Trophoblast cell (in vitro differentiated cells and primary cell): ENCODE data around the gene ADSS1.

Source experiments
- DNase-seq, 2 donors: peaks; one replicate each; pipeline ENCODE4 v3.0.0-alpha.2; 2016
- H2AFZ ChIP-seq: 2 replicates; pipeline ENCODE4 v1.6.1; 2013; ENCODE audit warnings: low read length, moderate library complexity, mild to moderate bottlenecking; ENCODE audit not compliant: insufficient read depth, poor library complexity
- H2AK5ac ChIP-seq: 2 replicates; pipeline ENCODE4 v1.6.1; 2013; ENCODE audit warnings: mild to moderate bottlenecking, low read length
- H2BK120ac ChIP-seq: 2 replicates; pipeline ENCODE4 v1.6.1; 2013; ENCODE audit warnings: low read length, mild to moderate bottlenecking, moderate library complexity; ENCODE audit not compliant: insufficient read depth, poor library complexity
- H2BK12ac ChIP-seq: 2 replicates; pipeline ENCODE4 v1.6.1; 2013; ENCODE audit warnings: mild to moderate bottlenecking, low read length, moderate library complexity
- H2BK5ac ChIP-seq: 2 replicates; pipeline ENCODE4 v1.6.1; 2013; ENCODE audit warnings: low read length, low read depth, moderate library complexity, mild to moderate bottlenecking; ENCODE audit not compliant: poor library complexity
- H3K14ac ChIP-seq: 2 replicates; pipeline ENCODE4 v1.6.1; 2013; ENCODE audit warnings: mild to moderate bottlenecking, low read length
- H3K18ac ChIP-seq: 2 replicates; pipeline ENCODE4 v1.6.1; 2013; ENCODE audit warnings: mild to moderate bottlenecking, low read length
- H3K23ac ChIP-seq: 2 replicates; pipeline ENCODE4 v1.6.1; 2013; ENCODE audit warnings: low read length
- H3K27ac ChIP-seq: 2 replicates; pipeline ENCODE4 v1.5.1; 2013; ENCODE audit warnings: low read depth, mild to moderate bottlenecking, inconsistent platforms, low read length, moderate library complexity
- H3K27me3 ChIP-seq: 2 replicates; pipeline ENCODE4 v1.6.1; 2013; ENCODE audit warnings: inconsistent platforms, mild to moderate bottlenecking, low read length, moderate library complexity; ENCODE audit not compliant: insufficient read depth
- H3K36me3 ChIP-seq, 2 experiments: 1 replicate in 1 of 2; 2 replicates in 1 of 2; pipeline ENCODE4 v1.6.1; 2013; ENCODE audit warnings: low read length in 2 of 2, mild to moderate bottlenecking in 2 of 2, moderate library complexity in 1 of 2; ENCODE audit not compliant: insufficient read depth in 2 of 2, control insufficient read depth in 1 of 2
- H3K4ac ChIP-seq: 2 replicates; pipeline ENCODE4 v1.6.1; 2013; ENCODE audit warnings: low read depth, mild to moderate bottlenecking, low read length, moderate library complexity
- H3K4me1 ChIP-seq, 2 experiments: 1 replicate in 1 of 2; 2 replicates in 1 of 2; pipeline ENCODE4 v1.6.1; 2013; ENCODE audit warnings: low read length in 2 of 2, mild to moderate bottlenecking in 2 of 2, moderate library complexity in 1 of 2; ENCODE audit not compliant: insufficient read depth in 2 of 2, control insufficient read depth in 1 of 2
- H3K4me2 ChIP-seq: 2 replicates; pipeline ENCODE4 v1.6.1; 2013; ENCODE audit warnings: inconsistent platforms, mild to moderate bottlenecking, low read length, moderate library complexity
- H3K4me3 ChIP-seq: 2 replicates; pipeline ENCODE4 v1.5.1; 2013; ENCODE audit warnings: mild to moderate bottlenecking, low read depth, low read length, inconsistent platforms
- H3K79me1 ChIP-seq: one replicate; pipeline ENCODE4 v1.6.1; 2013; ENCODE audit warnings: low read length
- H3K79me2 ChIP-seq: 2 replicates; pipeline ENCODE4 v1.6.1; 2013; ENCODE audit warnings: low read length, mild to moderate bottlenecking; ENCODE audit not compliant: control insufficient read depth, insufficient read depth, poor library complexity
- H3K9ac ChIP-seq: 2 replicates; pipeline ENCODE4 v1.6.1; 2013; ENCODE audit warnings: mild to moderate bottlenecking, low read length
- H3K9me3 ChIP-seq: 2 replicates; pipeline ENCODE4 v1.6.1; 2013; ENCODE audit warnings: low read depth, mild to moderate bottlenecking, control low read depth, inconsistent platforms, low read length; ENCODE audit not compliant: insufficient read depth
- H4K12ac ChIP-seq: 2 replicates; pipeline ENCODE4 v1.6.1; 2013; ENCODE audit warnings: low read depth, mild to moderate bottlenecking, low read length, moderate library complexity
- H4K8ac ChIP-seq: 2 replicates; pipeline ENCODE4 v1.6.1; 2013; ENCODE audit warnings: low read depth, mild to moderate bottlenecking, low read length, moderate library complexity
- H4K91ac ChIP-seq: one replicate; pipeline ENCODE4 v1.6.1; 2013; ENCODE audit warnings: low read depth, mild to moderate bottlenecking, low read length, moderate library complexity
- WGBS: extraction: QIAGEN DNeasy Blood & Tissue Kit; methylation state at CpG from one replicate; pipeline ENCODE4 v1.1.7; 2013; ENCODE audit warnings: missing lambda C conversion rate; ENCODE audit not compliant: insufficient read length, insufficient coverage; ENCODE audit errors: extremely low coverage; 5-methylcytosine and 5-hydroxymethylcytosine counted together

The ADSS1 gene

DNA sequence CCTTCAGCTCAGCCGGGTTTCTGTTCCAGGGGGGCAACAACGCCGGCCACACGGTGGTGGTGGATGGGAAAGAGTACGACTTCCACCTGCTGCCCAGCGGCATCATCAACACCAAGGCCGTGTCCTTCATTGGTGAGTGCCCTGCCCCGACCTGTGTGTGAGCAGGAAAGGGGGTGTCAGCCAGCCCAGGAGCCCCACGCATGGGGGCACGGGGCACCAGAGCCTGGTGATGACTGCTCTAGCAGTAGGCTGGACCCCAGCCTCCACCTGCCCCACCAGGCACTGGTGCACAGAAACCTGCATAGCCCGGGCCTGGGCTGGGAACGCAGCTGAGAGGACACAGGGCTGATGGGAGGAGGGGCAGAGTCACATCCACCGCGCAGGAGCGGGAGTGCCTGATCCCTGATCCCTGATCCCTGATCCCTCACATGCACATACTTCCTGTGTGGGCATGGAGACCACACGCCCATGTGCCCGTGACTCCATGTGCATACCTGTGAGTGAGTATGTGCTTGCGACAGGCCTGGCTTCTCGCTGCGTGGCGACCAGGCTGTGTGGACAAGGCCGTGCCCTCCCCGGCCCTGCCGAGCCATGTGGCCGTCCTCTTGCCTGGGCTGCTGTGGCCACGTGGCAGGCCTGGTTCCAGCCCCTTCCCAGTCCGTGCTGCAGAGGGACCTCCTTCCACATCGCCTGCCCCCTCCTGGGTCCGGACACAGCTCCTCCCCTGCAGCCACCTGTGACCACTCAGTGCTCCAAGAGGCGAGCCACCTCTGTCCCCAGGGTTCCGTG, 11.2 kb downstream of the ADSS1 start:
- H3K4ac ChIP-seq, result no peak overlapping the region
- no peak overlapping the region for H2BK5ac ChIP-seq
- WGBS, result no CpG with 5 or more reads among the region's 31 CpGs

GRCh38 chr14:104735830-104736642, 12.0 kb downstream of the ADSS1 start:
- Histone ChIP-seq H3K4ac (no peak overlapping the region), H4K8ac (no peak overlapping the region), H4K91ac (no peak overlapping the region), H2AK5ac (no peak overlapping the region), H3K36me3 (no peaks in the 10 kb centered on the region), H2AFZ (no peak overlapping the region), H2BK12ac (no peak overlapping the region), H3K23ac (no peak overlapping the region), H3K79me1 (no peaks in the 10 kb centered on the region), H3K27ac (no peak overlapping the region), H3K9ac (no peak overlapping the region), H3K4me3 (no peak overlapping the region), H2BK5ac (no peak overlapping the region), H3K79me2 (no peaks in the 10 kb centered on the region), H3K4me1 (no peaks in the 10 kb centered on the region), H3K14ac (no peak overlapping the region), H4K12ac (no peak overlapping the region), H3K27me3 (no peaks in the 10 kb centered on the region), H3K9me3 (no peaks in the 10 kb centered on the region), H3K18ac (no peak overlapping the region), H3K4me2 (no peak overlapping the region), H2BK120ac (no peak overlapping the region)
- peak in 1 of 2 donors; percentile 38 for DNase-seq
- WGBS, result no CpG with 5 or more reads among the region's 26 CpGs

More for the DNA sequence above, 11.2 kb downstream of the ADSS1 start:
- H3K4me2 ChIP-seq, result no peak overlapping the region
- H2BK12ac ChIP-seq, result no peak overlapping the region
- H4K91ac ChIP-seq, result no peak overlapping the region
- H3K27ac ChIP-seq, result no peak overlapping the region
- H3K23ac ChIP-seq, result no peak overlapping the region
- no peaks in the 10 kb centered on the region for H3K9me3 ChIP-seq
- no peak overlapping the region for H3K9ac ChIP-seq
- no peak overlapping the region for H3K14ac ChIP-seq
- no peaks in the 10 kb centered on the region for H3K36me3 ChIP-seq
- DNase-seq, result peak in 1 of 2 donors; percentile 44
- no peak overlapping the region for H2AK5ac ChIP-seq
- H2AFZ ChIP-seq, result no peak overlapping the region
- no peaks in the 10 kb centered on the region for H3K79me2 ChIP-seq
- H3K18ac ChIP-seq, result no peak overlapping the region
- H3K4me3 ChIP-seq, result no peak overlapping the region
- H3K4me1 ChIP-seq, result no peaks in the 10 kb centered on the region
- no peak overlapping the region for H4K12ac ChIP-seq
- no peak overlapping the region for H4K8ac ChIP-seq
- H3K27me3 ChIP-seq, result no peaks in the 10 kb centered on the region
- H3K79me1 ChIP-seq, result no peaks in the 10 kb centered on the region
- no peak overlapping the region for H2BK120ac ChIP-seq

GRCh38 chr14:104738375-104739019, 14.5 kb downstream of the ADSS1 start:
- Histone ChIP-seq H3K4me2 (no peak overlapping the region), H3K4ac (no peak overlapping the region), H2BK120ac (no peak overlapping the region), H2AK5ac (no peak overlapping the region), H3K27me3 (no peaks in the 10 kb centered on the region), H4K91ac (no peak overlapping the region), H3K9me3 (no peaks in the 10 kb centered on the region), H3K23ac (no peak overlapping the region), H2BK12ac (no peak overlapping the region), H4K12ac (no peak overlapping the region), H3K14ac (no peak overlapping the region), H3K79me1 (no peaks in the 10 kb centered on the region), H3K27ac (no peak overlapping the region), H3K36me3 (no peaks in the 10 kb centered on the region), H3K4me1 (no peaks in the 10 kb centered on the region), H2BK5ac (no peak overlapping the region), H4K8ac (no peak overlapping the region), H3K79me2 (no peaks in the 10 kb centered on the region), H3K4me3 (no peak overlapping the region), H3K9ac (no peak overlapping the region), H3K18ac (no peak overlapping the region), H2AFZ (no peak overlapping the region)
- WGBS, result no CpG with 5 or more reads among the region's 18 CpGs
- no peak for DNase-seq

- no peak overlapping the region for H2AK5ac ChIP-seq
- no peak overlapping the region for H2AFZ ChIP-seq
- H3K36me3 ChIP-seq, result no peaks in the 10 kb centered on the region
- no peak overlapping the region for H3K14ac ChIP-seq
- no peak overlapping the region for H2BK120ac ChIP-seq
- WGBS, result no CpG with 5 or more reads among the region's 17 CpGs
- H3K9ac ChIP-seq, result no peak overlapping the region
- H3K9me3 ChIP-seq, result no peaks in the 10 kb centered on the region
- H3K4me3 ChIP-seq, result no peak overlapping the region
- no peak overlapping the region for H3K4ac ChIP-seq
- H3K27me3 ChIP-seq, result no peaks in the 10 kb centered on the region
- H2BK5ac ChIP-seq, result no peak overlapping the region
- H3K23ac ChIP-seq, result no peak overlapping the region
- no peak overlapping the region for H4K12ac ChIP-seq
- no peak for DNase-seq
- no peaks in the 10 kb centered on the region for H3K79me2 ChIP-seq
- H3K18ac ChIP-seq, result no peak overlapping the region
- H3K4me2 ChIP-seq, result no peak overlapping the region
- no peaks in the 10 kb centered on the region for H3K79me1 ChIP-seq
- no peak overlapping the region for H4K8ac ChIP-seq
- H3K27ac ChIP-seq, result no peak overlapping the region
- H2BK12ac ChIP-seq, result no peak overlapping the region
- no peak overlapping the region for H4K91ac ChIP-seq
- H3K4me1 ChIP-seq, result no peaks in the 10 kb centered on the region
Measured at GRCh38 chr14:104739026-104739425, 15.0 kb downstream of the ADSS1 start.
